HG03025 (cell line): ENCODE measurements around the gene OLIG2.

Experiments
- ATAC-seq: cut with Tn5 transposase; IDR thresholded peaks from one replicate; pipeline ENCODE4 v1.9.1; 2021; ENCODE audit warnings: mild to moderate bottlenecking, moderate library complexity; ENCODE audit not compliant: unreplicated experiment, low FRiP score

Gene OLIG2

DNA sequence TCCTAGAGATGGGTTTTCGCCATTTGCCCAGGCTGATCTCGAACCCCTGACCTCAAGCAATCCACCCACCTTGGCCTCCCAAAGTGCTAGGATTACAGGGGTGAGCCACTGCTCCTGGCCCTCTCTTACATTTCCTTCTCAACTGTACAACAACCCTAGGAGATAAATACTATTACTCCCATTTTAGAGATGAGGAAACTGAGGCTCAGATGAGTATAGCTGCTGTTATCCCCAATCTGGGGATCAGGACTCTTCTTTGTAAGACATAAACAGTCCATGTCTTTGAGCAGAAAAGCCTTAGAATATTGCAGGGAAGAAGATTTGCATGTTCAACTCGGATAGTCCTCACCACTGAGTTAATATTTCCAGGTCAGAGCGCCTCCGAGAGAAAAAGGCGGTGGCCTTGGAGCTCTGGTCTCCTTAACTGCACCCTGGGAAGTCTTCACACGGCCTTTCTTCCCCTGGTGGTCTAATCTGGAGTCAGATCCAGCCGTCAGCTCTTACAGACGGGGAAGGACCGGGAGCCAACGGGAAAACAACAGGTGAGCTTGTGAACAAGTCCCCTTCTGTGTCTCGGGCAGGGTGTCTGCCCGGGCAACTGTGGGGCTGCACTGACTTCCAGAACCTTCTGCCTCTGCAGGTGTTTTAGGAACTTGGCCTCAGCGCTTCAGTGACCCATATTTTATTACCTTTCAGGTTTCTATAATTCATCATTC, 38.3 kb downstream of the OLIG2 start:
- no peak for ATAC-seq

DNA sequence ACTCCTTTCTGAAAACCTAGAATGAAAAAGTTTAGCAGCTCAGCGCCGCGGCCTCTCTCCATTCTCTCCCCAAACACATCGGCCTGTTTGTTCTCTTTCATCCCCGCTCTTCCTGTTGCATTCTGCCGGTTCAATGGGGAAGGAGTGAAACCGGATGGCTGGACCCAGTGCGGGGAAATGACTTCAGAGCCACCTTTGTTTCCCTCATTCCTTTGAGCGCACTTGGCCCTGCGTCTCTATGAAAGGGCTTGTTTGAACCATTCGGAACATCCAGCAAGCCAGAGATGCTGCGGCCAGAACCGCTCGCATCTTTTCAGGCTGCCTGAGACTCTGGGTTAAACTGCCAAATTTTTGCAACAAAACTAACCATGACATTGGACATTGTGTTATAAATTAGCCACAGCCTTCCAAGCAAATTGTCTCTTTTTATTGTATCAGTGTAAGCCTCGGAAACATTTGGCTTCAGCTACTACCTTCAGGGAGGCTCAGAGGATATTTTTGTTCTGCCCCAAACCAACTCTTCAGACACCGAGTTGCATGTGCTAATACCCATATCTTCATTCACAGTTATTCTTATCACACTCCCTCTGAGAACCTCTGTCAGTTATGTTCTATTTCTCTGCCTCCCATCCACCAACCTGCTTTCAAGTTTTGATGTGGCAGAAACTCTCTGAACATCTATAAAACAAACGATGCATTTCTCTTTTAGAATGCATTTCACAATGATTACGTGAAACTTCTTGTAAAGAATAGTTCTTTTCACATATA, 39.1 kb downstream of the OLIG2 start:
- ATAC-seq = no peak

- no peak for ATAC-seq
Observed at GRCh38 chr21:33067043-33067442, 41.3 kb downstream of the OLIG2 start.

GRCh38 chr21:33067457-33067856, 41.7 kb downstream of the OLIG2 start:
- no peak for ATAC-seq

DNA sequence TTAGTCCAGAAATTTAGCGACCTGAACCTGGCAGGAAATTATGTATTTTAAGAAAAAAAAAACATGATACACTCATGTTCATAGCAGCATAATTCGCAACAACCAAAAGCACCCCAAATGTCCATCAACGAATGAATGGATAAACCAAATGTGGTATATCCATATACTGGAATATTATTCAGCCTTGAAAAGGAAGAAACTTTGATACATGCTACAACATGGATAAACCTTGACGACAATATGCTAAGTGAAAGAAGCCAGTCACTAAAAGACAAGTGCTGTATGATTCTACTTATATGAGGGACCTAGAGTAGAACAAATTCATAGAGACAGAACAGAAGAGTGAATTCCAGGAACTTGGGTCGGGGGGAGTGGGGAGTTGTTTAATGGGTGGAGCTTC, 43.5 kb downstream of the OLIG2 start:
- ATAC-seq = no peak

DNA sequence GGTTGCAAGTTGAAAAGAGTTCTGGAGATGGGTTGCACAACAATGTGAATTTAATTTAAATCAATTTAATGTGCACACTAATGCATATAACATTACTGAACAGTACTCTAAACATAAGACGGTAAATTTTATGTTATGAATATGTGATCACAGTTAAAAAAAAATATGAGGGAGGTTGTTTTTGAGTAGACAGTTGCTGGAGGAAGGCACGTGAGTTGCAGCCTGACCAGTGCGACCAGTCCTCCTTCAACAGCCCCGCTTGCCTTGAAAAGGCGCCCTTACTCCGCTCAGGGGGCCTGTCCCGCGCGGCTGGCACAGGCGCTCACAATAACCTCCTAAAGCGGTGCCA, 43.9 kb downstream of the OLIG2 start:
- ATAC-seq = no peak

GRCh38 chr21:33069994-33070743, 44.4 kb downstream of the OLIG2 start, which contains the start of gene OLIG1:
Gene OLIG1, plus strand, starts transcription at chr21:33070141. Its CDS starts 106 bp downstream, at chr21:33070247.
- no peak for ATAC-seq

GRCh38 chr21:33070744-33070997, 44.9 kb downstream of the OLIG2 start:
- ATAC-seq = no peak

DNA sequence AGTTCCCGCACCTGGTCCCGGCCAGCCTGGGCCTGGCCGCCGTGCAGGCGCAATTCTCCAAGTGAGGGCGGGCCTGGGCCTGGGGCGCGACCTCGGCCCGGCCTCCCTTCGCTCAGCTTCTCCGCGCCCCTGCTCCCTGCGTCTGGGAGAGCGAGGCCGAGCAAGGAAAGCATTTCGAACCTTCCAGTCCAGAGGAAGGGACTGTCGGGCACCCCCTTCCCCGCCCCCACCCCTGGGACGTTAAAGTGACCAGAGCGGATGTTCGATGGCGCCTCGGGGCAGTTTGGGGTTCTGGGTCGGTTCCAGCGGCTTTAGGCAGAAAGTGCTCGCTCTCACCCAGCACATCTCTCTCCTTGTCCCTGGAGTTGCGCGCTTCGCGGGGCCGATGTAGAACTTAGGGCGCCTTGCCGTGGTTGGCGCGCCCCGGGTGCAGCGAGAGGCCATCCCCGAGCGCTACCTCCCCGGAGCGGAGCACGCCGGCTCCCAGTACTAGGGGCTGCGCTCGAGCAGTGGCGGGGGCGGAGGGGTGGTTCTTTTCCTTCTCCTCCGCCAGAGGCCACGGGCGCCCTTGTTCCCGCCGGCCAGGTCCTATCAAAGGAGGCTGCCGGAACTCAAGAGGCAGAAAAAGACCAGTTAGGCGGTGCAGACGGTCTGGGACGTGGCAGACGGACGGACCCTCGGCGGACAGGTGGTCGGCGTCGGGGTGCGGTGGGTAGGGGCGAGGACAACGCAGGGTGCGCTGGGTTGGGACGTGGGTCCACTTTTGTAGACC, 45.4 kb downstream of the OLIG2 start:
- ATAC-seq = no peak

GRCh38 chr21:33071770-33072306, 46.1 kb downstream of the OLIG2 start:
- no peak for ATAC-seq

DNA sequence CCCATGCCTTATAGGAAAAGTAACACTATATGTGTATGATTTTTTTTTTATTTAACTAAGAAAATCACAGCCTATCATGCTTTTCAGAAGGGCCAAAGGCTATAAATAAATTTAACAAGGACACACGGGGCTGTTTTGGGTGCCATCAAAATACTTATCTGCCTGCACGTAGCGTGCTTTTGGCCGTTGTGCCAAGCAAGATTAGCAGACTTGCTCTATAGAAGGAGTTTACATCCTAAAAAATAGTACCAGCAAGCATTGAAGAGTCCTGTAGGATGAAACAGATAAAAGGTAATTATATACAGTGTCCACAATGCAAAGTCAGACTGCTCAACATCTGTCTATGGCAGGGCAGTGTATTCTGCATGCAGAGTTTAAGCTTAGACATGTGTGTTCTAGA, 47.9 kb downstream of the OLIG2 start:
- no peak for ATAC-seq

GRCh38 chr21:33075128-33075527, 49.4 kb downstream of the OLIG2 start:
- ATAC-seq = no peak

- ATAC-seq = no peak
Observed at GRCh38 chr21:33075596-33076195, 50.0 kb downstream of the OLIG2 start.

DNA sequence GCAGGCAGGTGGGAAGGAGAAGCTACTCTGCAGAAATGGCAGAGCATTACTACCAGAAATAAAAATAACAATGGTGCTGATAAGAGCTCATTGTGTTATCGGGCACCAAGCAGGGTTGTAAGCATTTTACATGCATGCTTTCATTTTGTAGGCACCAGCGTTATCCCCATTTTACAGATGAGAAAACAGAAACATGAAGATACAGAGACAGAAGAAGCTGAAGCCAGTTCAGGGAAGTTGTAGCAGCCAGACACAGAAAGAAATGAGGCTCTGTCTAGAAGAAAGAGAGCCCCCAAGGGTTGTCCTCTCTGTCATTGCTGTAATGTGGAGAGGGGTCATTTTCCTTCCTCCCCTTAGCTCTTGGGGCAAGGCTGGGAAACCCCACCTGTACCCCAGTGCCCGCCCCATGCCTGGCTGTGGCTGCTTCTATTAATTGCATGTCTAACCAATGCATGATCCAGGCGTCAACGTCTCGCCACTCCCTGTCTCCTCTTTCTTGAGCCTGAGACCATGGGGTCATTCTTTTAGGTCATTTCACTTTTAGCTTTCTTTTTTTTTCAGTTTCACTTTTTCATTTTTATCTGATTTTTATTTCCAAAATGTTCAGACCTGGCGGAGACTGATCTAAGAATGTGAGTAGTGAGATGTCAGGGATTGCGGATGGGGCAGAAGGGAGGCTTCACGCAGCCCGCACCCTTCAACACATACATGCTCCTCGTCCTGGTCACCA, 51.0 kb downstream of the OLIG2 start:
- ATAC-seq = no peak
